NCI-H2171 treated with DMSO at 0.1 percent for 48 hours (cell line): ENCODE data around the gene ARAP1.

ENCODE experiments used
- DNase-seq: peaks from one replicate; lab custom pipeline; 2025; lab: John Stamatoyannopoulos, UW

The ARAP1 gene

GRCh38 chr11:72723508-72723907, 28.7 kb downstream of the ARAP1 start:
- no peak for DNase-seq

- peak; percentile 84 for DNase-seq
Observed at GRCh38 chr11:72722050-72722748, 30.0 kb downstream of the ARAP1 start.

- DNase-seq, result peak; percentile 57
Observed at GRCh38 chr11:72721689-72722049, 30.5 kb downstream of the ARAP1 start.

- no peak for DNase-seq
Observed at GRCh38 chr11:72721276-72721675, 30.9 kb downstream of the ARAP1 start.

- DNase-seq, result no peak
Observed at GRCh38 chr11:72720784-72721183, 31.4 kb downstream of the ARAP1 start.

- no peak for DNase-seq
Observed at GRCh38 chr11:72720047-72720446, 32.2 kb downstream of the ARAP1 start.

GRCh38 chr11:72719551-72719950, 32.7 kb downstream of the ARAP1 start:
- DNase-seq, result no peak

GRCh38 chr11:72719144-72719543, 33.1 kb downstream of the ARAP1 start:
- DNase-seq, result no peak

GRCh38 chr11:72718101-72718501, 34.1 kb downstream of the ARAP1 start:
- no peak for DNase-seq

- DNase-seq, result no peak
Observed at GRCh38 chr11:72716788-72717435, 35.3 kb downstream of the ARAP1 start.

- DNase-seq, result peak; percentile 90
Observed at GRCh38 chr11:72716290-72716689, 35.9 kb downstream of the ARAP1 start.

- DNase-seq, result no peak
Observed at GRCh38 chr11:72712841-72713240, 39.4 kb downstream of the ARAP1 start.

- no peak for DNase-seq
Observed at GRCh38 chr11:72712168-72712751, 39.9 kb downstream of the ARAP1 start.

- no peak for DNase-seq
Observed at GRCh38 chr11:72711141-72711540, 41.1 kb downstream of the ARAP1 start.

GRCh38 chr11:72710278-72710677, 41.9 kb downstream of the ARAP1 start:
- DNase-seq, result no peak

- no peak for DNase-seq
Observed at GRCh38 chr11:72709478-72710238, 42.5 kb downstream of the ARAP1 start.

- no peak for DNase-seq
Observed at GRCh38 chr11:72707032-72707431, 45.2 kb downstream of the ARAP1 start.

- DNase-seq, result no peak
Observed at GRCh38 chr11:72706579-72706978, 45.6 kb downstream of the ARAP1 start.

GRCh38 chr11:72705442-72706365, 46.5 kb downstream of the ARAP1 start:
- DNase-seq, result peak; percentile 36

GRCh38 chr11:72704783-72705265, 47.4 kb downstream of the ARAP1 start:
- DNase-seq, result no peak

GRCh38 chr11:72704028-72704782, 48.0 kb downstream of the ARAP1 start:
- DNase-seq, result no peak
